ENCODE measurements around the gene GOLGA8B.
"Not testable (repeated sequence)": the region's sequence is repeated elsewhere in the genome, so short reads cannot be mapped to it uniquely, and the experiment has no call there.

GOLGA8B gene

GRCh38 chr15:34554716-34555115 lies 28.7 kb downstream of the GOLGA8B start:
- not testable (repeated sequence) for H3K4me3 ChIP-seq (ENCODE audit: low read depth, low read length)

DNA sequence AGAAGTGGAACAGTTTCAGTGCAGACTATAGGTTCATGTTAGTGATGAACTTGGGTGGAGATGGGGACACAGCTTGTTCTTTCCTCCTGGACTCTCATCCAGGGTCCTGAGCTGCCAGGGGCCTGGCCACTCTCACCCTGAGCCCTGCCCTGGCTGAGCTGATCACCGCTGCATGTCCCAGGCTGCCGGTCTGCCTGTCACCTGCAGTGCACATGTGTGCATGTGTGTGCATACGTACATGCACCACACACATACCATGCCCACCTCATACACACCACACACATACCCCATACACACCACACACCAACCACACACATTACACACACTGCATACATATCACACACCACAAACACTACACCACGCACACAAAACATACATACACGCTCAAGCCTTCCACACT lies 29.3 kb downstream of the GOLGA8B start:
- H3K4me3 ChIP-seq (ENCODE audit: low read depth, low read length) = not testable (repeated sequence)

DNA sequence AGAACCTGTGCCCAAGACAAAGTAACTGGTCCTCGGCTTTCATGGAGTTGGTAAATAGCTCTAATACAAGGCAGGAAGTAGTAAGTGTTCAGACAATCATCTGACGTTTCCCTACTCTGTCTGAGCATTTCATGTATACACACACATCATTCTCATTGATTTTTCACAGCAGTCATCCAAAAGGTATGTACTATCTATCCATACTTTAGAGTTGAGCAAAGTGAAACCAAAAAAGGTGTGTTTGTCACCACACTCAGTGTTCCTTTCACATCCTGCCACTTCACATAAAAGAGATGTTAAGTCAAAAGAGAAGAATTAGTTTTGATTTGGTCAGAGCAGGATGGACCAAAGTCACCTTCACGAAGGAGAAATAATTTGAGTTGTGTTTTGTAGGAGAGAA lies 33.3 kb downstream of the GOLGA8B start:
- not testable (repeated sequence) for H3K4me3 ChIP-seq (ENCODE audit: low read depth, low read length)

DNA sequence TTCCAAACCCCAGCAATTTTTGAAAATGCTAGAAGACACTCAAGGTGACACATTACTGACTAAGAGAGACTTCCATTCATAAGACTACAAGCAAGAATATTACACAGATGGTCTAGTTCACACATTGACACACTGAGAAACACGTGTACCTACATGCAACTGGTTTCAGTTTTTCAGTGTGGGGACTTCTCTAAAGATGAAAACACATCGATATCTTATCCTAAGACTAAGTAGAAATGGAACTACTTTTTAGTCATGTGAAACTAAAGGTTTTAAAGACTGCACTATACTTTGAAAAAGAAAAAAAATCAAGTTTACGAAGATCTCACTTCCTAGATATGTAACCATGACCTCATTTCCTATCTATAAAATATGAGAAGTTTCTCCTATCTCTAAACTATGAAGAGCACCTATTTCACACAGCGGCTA lies 34.1 kb downstream of the GOLGA8B start:
- not testable (repeated sequence) for H3K4me3 ChIP-seq (ENCODE audit: low read depth, low read length)

DNA sequence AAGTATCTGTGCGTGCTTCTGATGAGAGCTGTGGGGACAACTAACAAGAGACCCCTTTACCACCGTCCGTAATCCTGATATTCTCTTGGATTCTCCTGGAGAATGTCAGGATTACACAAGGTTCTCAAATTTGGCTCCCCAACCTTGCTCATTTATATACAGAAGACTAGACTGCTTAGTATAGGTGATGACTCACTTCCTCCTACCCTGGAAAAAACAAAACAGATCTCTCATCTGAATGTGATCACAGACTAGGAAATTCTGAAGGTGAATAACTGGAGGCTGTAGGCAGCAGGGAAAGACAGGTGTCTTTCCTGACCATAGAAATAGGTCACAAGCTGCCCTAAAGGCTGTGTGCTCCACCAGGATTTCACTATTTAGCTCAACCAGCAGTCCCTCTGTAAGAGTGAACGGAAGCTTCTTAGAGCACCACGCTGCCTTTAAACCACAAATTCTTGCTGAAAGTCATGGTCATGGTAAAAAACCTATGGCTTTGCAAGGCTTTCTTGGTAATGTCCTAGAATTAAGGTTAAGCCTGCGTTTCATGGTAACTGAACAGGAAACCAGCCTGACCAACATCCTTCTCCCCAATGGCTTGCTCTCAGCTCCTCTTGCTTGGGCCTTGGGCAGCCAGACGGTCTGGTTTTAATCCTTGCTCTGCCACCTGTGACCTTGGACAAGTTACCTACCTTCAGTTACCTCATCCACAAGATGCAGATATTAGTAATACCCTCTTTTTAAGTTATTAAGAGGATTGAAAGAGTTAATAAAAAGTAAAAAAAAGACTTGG lies 39.4 kb downstream of the GOLGA8B start:
- not testable (repeated sequence) for H3K4me3 ChIP-seq (ENCODE audit: low read depth, low read length)

- H3K4me3 ChIP-seq (ENCODE audit: low read depth, low read length) = not testable (repeated sequence)
These were observed 47.6 kb downstream of the GOLGA8B start for GRCh38 chr15:34535857-34536256.

Data from WI38 (cell line).